DOHH2 (cell line): ENCODE measurements around the gene CLDN25.
"Not testable (repeated sequence)": the region's sequence is repeated elsewhere in the genome, so short reads cannot be mapped to it uniquely, and the experiment has no call there.

Source experiments
- H3F3A ChIP-seq: fragments of 200-600 bp; sonication (generic), shearing (Covaris generic); 2 replicates; pipeline ENCODE4 v1.6.0; 2016; ENCODE audit warnings: antibody characterized with exemption, mild to moderate bottlenecking; ENCODE audit not compliant: control insufficient read depth, insufficient read depth
- H3K27ac ChIP-seq: fragments of 200-600 bp; sonication (generic); 2 replicates; pipeline ENCODE4 v1.5.1; 2014; ENCODE audit warnings: low read depth, mild to moderate bottlenecking, low read length, moderate library complexity
- H3K27me3 ChIP-seq: fragments of 200-600 bp; sonication (generic); 2 replicates; pipeline ENCODE4 v1.6.1; 2014; ENCODE audit warnings: mild to moderate bottlenecking, low read length, mixed read lengths; ENCODE audit not compliant: control insufficient read depth
- H3K36me3 ChIP-seq: fragments of 200-600 bp; sonication (generic); 2 replicates; pipeline ENCODE4 v1.6.1; 2014; ENCODE audit warnings: mild to moderate bottlenecking, low read length, moderate library complexity, mixed read lengths; ENCODE audit not compliant: control insufficient read depth
- H3K4me1 ChIP-seq: fragments of 200-600 bp; sonication (generic); 2 replicates; pipeline ENCODE4 v1.6.1; 2014; ENCODE audit warnings: mild to moderate bottlenecking, low read length, mixed read lengths; ENCODE audit not compliant: control insufficient read depth
- H3K4me2 ChIP-seq: fragments of 200-600 bp; sonication (generic); 2 replicates; pipeline ENCODE4 v1.6.0; 2014; ENCODE audit warnings: mild to moderate bottlenecking, low read length, moderate library complexity
- H3K4me3 ChIP-seq: fragments of 200-600 bp; sonication (generic); 2 replicates; pipeline ENCODE4 v1.5.1; 2014; ENCODE audit warnings: mild to moderate bottlenecking, low read length, mixed read lengths
- H3K79me2 ChIP-seq: fragments of 200-600 bp; sonication (generic); 2 replicates; pipeline ENCODE4 v1.6.1; 2014; ENCODE audit warnings: mild to moderate bottlenecking, low read length, mixed read lengths; ENCODE audit not compliant: control insufficient read depth
- H3K9me2 ChIP-seq: fragments of 200-600 bp; sonication (generic); replicated peaks from 2 replicates; pipeline ENCODE4 v1.6.1; 2014; ENCODE audit warnings: mild to moderate bottlenecking, low read length, mixed read lengths; ENCODE audit not compliant: control insufficient read depth
- H3K9me3 ChIP-seq: fragments of 200-600 bp; sonication (generic); 2 replicates; pipeline ENCODE4 v1.6.1; 2014; ENCODE audit warnings: antibody characterized with exemption, low read length, mixed read lengths; ENCODE audit not compliant: control insufficient read depth, insufficient read depth
- H4K20me1 ChIP-seq: fragments of 200-600 bp; sonication (generic); 2 replicates; pipeline ENCODE4 v1.6.0; 2014; ENCODE audit warnings: low read depth, mild to moderate bottlenecking, antibody characterized with exemption, low read length, moderate library complexity; ENCODE audit not compliant: control insufficient read depth, insufficient read depth
- CTCF ChIP-seq: fragments of 200-600 bp; sonication (generic); IDR thresholded peaks from one replicate; pipeline ENCODE4 v1.5.1; 2014; ENCODE audit warnings: antibody characterized with exemption, mild to moderate bottlenecking, low read depth, low read length; ENCODE audit not compliant: poor library complexity, severe bottlenecking
- EZH2phosphoT487 ChIP-seq: fragments of 200-600 bp; sonication (generic); IDR thresholded peaks from 2 replicates; pipeline ENCODE4 v1.6.1; 2017; ENCODE audit warnings: borderline replicate concordance, mild to moderate bottlenecking, antibody characterized with exemption, low read length, moderate library complexity, mixed read lengths

CLDN25 gene

GRCh38 chr11:113736323-113736722 is 43.3 kb upstream of the CLDN25 start:
- peaks cover 75% of the 10 kb centered on the region for H3K36me3 ChIP-seq
- no peaks in the 10 kb centered on the region for H4K20me1 ChIP-seq
- H3K9me3 ChIP-seq = no peaks in the 10 kb centered on the region
- H3K4me1 ChIP-seq = no peaks in the 10 kb centered on the region
- no peak for TF ChIP-seq EZH2phosphoT487
- no peak for TF ChIP-seq CTCF
- no peak overlapping the region for H3K4me2 ChIP-seq
- H3K27ac ChIP-seq = no peak overlapping the region
- H3K79me2 ChIP-seq = no peaks in the 10 kb centered on the region
- no peaks in the 10 kb centered on the region for H3F3A ChIP-seq
- no peaks in the 10 kb centered on the region for H3K27me3 ChIP-seq
- no peak overlapping the region for H3K4me3 ChIP-seq
- H3K9me2 ChIP-seq = no peaks in the 10 kb centered on the region

- TF ChIP-seq CTCF = no peak
- TF ChIP-seq EZH2phosphoT487 = no peak
- Histone ChIP-seq H3F3A (no peaks in the 10 kb centered on the region), H3K4me1 (no peaks in the 10 kb centered on the region), H3K36me3 (peaks cover 54% of the 10 kb centered on the region), H4K20me1 (no peaks in the 10 kb centered on the region), H3K27me3 (no peaks in the 10 kb centered on the region), H3K4me2 (no peak overlapping the region), H3K9me2 (no peaks in the 10 kb centered on the region), H3K9me3 (no peaks in the 10 kb centered on the region), H3K27ac (no peak overlapping the region), H3K4me3 (no peak overlapping the region), H3K79me2 (no peaks in the 10 kb centered on the region)
These were observed 26.7 kb upstream of the CLDN25 start for GRCh38 chr11:113752932-113753331.

GRCh38 chr11:113760241-113760640 is 19.4 kb upstream of the CLDN25 start:
- Histone ChIP-seq H3K4me1 (peaks cover 17% of the 10 kb centered on the region), H3K27me3 (no peaks in the 10 kb centered on the region), H3K79me2 (peaks cover 20% of the 10 kb centered on the region), H3K4me2 (no peak overlapping the region), H3K36me3 (peaks cover 71% of the 10 kb centered on the region), H3K4me3 (no peak overlapping the region), H3K9me2 (no peaks in the 10 kb centered on the region), H3F3A (no peaks in the 10 kb centered on the region), H3K27ac (no peak overlapping the region), H3K9me3 (peaks cover 4% of the 10 kb centered on the region; the same call in 1 of the 2 replicates), H4K20me1 (no peaks in the 10 kb centered on the region)
- TF ChIP-seq EZH2phosphoT487 (no peak), CTCF (no peak)

- H3K4me2 ChIP-seq, H3K4me3 ChIP-seq, H3K27ac ChIP-seq, H3K9me2 ChIP-seq, H4K20me1 ChIP-seq, H3K27me3 ChIP-seq, H3K9me3 ChIP-seq, H3F3A ChIP-seq: not testable (repeated sequence)
- H3K79me2 ChIP-seq = peaks cover 41% of the 10 kb centered on the region
- peaks cover 73% of the 10 kb centered on the region for H3K36me3 ChIP-seq
- peaks cover 17% of the 10 kb centered on the region for H3K4me1 ChIP-seq
These were observed 16.6 kb upstream of the CLDN25 start for GRCh38 chr11:113763040-113763439.
